HG02870 (cell line): ENCODE results near the gene SDHAF3.
"Not testable (repeated sequence)": the region's sequence is repeated elsewhere in the genome, so short reads cannot be mapped to it uniquely, and the experiment has no call there.

ENCODE experiments used
- ATAC-seq: cut with Tn5 transposase; IDR thresholded peaks from one replicate; pipeline ENCODE4 v1.9.1; 2021; ENCODE audit warnings: mild to moderate bottlenecking, moderate library complexity; ENCODE audit not compliant: unreplicated experiment

The SDHAF3 gene

DNA sequence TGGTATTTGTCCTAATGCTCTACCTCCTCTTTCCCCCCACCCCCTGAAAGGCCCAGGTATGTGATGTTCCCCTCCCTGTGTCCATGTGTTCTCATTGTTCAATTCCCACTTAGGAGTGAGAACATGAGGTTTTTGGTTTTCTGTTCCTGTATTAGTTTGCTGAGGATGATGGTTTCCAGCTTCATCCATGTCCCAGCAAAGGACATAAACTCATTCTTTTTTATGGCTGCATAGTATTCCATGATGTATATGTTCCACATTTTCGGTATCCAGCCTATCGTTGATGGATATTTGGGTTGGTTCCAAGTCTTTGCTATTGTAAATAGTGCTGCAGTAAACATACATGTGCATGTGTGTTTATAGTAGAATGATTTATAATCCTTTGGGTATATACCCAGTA, 5.6 kb downstream of the SDHAF3 start:
- not testable (repeated sequence) for ATAC-seq

DNA sequence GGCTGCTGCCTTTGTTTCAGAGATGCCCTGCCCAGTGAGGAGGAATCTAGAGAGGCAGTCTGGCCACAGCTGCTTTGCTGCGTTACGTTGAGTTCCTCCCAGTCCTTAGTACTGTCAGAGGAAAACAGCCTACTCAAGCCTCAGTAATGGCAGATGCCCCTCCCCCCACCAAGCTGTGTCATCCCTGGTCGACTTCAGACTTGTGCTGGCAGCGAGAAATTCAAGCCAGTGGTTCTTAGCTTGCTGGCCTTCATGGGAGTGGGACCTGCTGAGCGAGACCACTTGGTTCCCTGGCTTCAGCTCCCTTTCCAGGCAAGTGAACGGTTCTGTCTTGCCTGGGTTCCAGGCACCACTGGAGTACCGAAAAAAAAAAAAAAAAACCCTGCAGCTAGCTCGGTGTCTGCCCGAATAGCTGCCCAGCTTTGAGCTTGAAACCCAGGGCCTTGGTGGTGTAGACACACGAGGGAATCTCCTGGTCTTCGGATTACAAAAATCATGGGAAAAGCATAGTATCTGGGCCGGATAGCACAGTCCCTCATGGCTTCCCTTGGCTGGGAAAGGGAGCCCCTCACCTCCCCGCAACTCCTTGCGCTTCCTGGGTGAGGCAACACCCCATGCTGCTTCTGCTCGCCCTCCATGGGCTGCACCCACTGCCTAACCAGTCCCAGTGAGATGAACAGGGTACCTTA, 9.1 kb downstream of the SDHAF3 start:
- no peak for ATAC-seq

DNA sequence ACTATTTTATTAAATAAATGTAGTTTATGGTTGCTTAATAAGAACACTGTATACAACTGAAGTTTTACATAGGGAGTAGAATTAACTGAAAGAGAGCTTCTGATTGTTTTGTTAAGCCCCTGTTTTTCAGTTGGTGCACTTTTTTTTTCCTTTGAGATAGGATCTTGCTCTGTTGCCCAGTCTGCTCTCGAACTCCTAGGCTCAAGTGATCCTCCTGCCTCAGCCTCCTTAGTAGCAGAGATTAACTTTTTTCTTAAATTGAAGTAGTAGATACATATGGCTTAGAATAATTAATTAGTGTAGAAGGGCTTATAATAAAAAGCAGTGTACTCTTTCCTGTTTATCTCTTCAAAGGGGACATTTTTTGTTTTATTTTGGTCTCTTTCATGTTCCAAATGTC, 11.2 kb downstream of the SDHAF3 start:
- no peak for ATAC-seq

DNA sequence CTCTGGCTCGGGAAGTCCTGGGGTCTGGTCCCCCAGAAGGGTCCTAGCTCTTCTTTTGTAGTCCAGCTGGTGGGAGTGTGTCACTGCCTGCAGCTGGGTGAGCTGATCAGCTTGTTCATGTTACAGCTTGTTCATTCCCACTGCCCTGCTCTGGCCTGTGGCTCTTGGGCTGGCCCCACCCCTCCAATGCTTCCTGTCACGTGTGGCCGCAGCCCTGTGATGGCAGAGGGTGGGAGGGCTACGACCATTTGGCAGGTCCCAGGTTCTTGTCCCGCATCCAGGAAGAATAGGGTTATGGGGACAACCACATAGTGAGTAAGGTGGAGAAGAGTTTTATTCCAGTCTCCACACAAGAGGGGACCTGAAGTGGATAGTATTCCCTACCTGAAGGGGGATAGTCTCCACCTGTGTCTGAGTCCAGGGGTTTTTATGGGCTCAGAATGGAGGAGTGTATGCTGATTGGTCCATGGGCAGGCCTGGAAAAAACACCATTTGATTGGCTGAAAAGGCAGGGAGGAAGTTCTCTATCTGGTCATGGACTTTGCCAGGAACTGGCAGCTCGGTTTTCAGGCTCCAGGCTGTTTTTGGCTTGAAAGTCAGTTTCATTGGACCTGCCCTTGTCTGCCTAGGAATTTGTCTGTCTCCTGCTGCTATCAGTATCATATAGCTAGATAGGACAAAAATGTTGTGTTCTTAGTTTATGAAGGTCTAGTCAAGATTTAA, 13.1 kb downstream of the SDHAF3 start:
- no peak for ATAC-seq

DNA sequence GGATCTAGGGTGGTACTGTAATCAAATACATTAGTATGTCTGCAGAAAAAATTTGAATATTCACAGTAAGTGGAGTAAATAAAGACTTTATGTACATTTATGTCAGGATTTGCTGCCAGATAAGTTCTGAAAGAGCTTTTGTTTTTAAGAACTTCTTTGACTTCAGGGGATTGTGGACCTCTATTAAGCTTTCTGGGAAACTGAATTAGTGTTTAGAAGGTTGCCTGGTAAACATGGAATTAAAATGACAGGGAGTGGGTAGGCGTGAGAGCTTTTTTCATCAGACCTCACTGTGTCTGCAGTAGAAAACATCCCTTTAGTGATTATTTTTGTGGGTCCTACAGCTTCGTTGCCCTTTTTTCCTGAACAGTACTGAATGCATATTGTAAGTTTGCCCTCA, 15.7 kb downstream of the SDHAF3 start:
- ATAC-seq, result no peak

DNA sequence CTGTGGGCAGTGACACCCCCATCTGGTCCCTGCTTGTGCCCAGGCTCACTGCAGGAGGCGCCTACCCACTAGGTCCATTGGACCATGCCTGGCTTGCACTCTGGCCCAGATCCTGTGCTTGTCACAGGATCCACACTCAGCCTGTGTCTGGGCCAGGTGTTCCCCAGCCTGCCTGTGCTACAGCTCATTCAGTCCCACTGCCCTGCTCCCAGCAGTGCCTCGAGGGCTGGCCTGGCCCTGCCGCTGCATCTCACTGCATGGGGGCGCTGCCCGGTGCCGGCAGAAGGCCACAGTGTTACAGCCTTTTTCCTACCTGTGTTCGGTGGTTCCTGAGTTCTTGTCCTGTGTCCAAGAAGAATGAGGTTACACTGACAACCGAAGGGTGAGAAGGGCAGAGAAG, 21.3 kb downstream of the SDHAF3 start:
- no peak for ATAC-seq

DNA sequence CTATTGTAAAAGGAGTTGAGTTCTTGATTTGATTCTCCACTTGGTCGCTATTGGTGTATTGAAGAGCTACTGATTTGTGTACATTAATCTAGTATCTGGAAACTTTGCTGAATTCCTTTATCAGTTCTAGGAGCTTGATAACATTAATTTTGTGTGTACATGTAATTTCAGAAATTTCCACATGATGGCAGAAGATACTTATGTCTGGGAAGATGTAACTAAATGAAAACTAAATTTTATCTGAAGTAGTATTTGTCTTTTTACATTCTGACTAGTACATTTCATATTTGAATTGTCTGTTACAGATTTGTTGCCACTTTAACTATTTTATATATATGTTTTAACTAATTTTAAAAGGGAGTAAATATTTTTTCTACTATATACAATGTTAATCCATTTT, 27.6 kb downstream of the SDHAF3 start:
- no peak for ATAC-seq

DNA sequence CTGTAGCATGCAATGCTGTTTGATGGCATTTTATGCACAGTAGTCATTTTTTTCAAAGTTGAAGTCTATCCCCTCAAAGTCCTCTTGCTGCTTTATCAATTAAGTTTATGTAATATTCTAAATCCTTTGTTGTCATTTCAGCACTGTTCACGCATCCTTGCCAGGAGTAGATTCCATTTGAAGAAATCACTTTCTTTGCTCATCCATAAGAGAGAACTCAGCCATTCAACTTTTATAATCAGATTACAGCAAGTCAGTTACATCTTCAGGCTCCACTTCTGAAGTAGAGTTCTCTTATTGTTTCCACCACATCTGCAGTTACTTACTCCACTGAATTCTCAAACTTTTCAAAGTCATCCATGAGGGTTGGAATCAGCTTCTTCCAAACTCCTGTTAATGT, 32.3 kb downstream of the SDHAF3 start:
- ATAC-seq, result no peak

DNA sequence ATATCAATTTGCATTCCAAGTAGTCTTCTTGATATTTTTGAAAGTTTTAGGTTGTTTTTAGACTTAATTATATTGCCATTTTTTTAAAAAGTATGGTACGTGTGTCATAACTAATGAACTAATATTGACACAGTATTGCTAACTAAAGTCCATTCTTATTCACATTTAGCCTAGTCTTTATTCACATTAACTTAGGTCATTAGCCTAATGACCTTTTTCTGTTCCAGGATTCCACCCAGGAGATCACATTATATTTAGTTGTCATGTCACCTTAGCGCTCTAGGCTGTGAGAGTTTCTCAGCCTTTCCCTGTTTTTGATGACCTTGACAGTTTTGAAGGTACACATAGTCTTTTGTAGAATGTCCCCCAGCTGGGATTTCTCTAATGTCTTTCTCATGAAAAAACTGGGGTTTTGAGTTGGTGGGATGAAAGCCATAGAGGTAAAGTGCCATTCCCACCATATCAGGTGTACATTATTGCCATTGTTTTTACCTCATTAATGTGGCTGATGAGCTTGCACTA, 38.5 kb downstream of the SDHAF3 start:
- ATAC-seq, result no peak

DNA sequence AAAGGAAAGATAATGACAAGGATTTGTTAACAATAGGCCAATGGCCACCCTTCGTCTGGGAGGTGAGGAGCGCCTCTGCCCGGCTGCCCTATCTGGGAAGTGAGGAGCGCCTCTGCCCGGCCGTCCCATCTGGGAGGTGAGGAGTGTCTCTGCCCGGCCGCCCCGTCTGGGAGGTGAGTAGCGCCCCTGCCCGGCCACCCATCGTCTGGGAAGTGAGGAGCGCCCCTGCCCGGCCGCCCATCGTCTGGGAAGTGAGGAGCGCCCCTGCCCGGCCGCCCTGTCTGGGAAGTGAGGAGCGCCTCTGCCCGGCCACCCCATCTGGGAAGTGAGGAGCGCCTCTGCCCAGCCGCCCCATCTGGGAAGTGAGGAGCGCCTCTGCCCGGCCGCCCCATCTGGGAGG, 42.5 kb downstream of the SDHAF3 start:
- ATAC-seq, result not testable (repeated sequence)

DNA sequence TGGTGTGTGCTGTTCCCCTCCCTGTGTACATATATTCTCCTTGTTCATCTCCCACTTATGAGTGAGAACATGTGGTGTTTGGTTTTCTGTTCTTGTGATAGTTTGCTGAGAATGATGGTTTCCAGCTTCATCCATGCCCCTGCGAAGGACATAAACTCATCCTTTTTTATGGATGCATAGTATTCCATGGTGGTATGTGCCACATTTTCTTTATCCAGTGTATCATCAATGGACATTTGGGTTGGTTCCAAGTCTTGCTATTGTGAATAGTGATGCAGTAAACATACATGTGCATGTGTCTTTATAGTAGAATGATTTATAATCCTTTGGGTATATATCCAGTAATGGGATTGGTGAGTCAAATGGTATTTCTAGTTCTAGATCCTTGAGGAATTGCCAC, 44.1 kb downstream of the SDHAF3 start:
- not testable (repeated sequence) for ATAC-seq

DNA sequence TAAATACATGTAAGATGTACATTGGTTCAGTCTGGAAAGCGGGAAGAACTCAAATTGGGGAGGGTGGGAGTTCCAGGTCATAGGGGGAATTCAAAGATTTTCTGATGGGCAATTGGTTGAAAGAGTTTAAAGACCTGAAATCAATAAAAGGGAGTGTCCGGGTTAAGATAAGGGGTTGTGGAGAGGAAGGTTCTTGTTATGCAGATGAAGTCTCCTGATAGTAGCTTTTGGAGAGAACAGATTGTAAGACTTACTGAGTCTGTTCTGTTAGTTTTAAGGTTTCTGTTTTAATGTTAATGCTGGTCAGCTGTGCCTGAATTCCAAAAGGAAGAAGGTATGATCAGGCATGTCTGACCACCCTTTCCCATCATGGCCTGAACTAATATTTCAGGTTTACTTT, 48.8 kb downstream of the SDHAF3 start:
- no peak for ATAC-seq

DNA sequence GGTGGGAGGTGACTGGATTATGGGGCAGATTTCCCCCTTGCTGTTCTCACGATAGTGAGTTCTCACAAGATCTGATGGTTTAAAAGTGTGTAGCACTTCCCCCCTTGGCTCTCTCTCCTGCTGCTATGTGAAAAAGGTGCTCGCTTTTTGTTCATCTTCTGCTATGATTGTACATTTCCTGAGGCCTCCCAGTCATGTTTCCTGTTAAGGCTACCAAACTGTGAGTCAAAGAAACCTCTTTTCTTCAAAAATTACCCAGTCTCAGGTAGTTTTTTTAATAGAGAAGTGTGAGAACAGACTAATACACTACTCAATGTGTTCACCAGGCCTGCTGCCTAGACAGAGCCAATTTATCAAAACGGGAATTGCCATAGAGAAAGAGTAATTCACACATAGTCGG, 49.7 kb downstream of the SDHAF3 start:
- no peak for ATAC-seq

DNA sequence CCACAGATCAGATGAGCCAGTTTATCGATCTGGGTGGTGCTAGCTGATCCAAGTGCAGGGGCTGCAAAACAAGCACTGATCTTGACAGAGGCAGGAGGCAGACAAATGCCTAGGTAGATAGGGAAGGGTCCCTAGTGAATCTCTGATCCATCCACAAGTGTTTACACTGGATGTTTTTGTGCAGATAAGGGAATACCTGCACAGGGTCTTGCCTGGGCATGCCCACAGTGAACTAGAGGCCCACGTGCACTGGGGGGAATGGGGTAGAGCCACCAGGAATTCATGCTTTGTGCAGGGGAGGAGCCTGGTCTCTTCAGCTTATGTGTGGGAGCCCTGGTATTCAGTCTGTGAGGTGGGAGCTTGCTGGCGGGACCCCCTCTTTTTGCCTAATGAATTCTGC, 50.3 kb downstream of the SDHAF3 start:
- ATAC-seq, result no peak

DNA sequence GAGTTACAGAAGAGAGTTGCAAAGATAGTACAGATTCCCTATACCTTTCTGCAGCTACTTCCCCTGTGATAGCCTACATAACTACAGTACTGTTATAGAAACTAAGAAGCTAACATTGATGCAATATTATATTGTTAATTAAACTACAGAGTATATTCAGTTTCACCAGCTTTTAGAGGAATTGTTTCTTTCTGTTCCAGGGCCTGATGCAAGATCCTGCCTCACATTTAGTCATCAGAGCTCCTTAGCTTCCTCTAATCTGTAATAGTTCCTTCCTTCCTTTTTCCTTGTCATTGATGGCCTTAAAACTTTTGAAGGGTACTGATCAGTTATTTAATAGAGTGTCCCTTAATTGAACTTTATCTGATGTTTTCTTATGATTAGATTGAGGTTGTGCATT, 56.8 kb downstream of the SDHAF3 start:
- no peak for ATAC-seq

DNA sequence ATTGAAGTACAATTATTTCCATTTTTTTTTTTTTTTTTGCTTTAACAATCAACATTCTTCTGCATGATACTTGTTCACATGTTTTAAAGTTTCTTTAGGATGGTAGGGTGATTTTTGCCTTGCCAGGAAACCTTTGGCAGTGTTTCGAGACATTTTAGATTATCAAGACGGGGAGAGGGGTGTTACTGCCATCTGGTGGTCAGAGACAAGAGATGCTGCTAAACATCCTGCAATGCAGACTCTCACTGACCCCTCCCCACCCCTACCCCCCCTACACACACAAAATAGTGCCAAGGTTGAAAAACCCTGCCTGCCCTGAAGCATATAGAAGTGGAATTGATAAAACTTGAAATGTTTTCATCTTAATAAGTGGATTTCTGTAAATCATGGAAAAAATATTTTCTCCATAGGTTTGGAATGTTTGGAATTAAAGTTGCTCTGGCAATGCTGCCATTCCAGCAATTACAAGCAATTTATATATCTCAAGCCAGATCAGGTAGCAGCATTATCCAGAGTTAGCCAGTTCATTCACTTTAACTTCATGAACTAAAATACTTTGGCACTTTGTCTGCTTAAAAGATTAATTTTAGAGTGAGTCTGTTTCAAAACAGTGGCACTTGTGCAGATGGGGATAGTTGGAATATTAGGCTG, 62.1 kb downstream of the SDHAF3 start:
- ATAC-seq, result peak; percentile 63

DNA sequence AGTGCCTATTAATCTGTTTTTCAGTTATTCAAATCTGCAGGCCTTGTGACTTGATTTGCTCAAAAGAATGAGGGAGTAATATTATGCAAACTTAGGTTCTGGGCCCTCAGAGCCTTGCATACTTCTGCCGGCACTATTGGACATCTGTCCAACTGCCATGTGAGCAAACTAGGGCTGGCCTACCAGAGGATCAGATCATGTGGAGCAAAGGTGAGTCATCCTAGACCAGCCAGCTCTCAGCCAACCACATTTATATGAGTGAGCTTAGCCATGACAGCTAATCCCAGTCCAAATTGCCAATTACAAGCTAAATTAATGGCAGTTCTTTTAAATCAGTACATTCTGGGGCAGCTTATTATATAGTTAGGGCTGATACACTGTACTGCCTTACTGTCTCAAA, 69.6 kb downstream of the SDHAF3 start:
- no peak for ATAC-seq

DNA sequence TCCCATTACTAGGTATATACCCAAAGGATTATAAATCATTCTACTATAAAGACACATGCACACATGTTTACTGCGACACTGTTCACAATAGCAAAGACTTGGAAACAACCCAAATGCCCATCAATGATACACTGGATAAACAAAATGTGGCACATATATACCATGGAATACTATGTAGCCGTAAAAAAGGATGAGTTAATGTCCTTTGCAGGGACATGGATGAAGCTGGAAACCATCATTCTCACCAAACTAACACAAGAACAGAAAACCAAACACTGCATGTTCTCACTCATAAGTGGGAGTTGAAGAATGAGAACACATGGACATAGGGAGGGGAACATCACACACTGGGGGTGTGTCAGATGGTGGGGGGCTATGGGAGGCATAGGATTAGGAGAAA, 78.7 kb downstream of the SDHAF3 start:
- ATAC-seq, result not testable (repeated sequence)

DNA sequence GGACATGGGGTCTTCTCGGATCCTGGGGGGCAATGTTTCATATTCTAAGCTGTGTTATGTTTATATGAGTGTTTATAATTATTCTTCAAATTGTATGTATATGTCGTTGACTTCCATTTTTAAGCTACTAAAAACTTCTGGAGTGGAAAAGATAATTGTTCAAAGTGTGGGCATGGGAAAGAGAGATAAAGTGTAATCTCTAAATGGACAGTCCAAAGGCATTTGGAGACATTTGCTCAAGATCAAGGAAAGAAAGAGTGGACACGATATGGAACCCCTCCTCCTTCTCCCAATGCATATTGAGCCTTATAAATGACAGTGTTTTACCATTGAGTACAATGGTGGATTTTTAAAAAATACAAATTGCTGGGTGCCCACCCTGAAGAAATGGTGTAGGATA, 81.1 kb downstream of the SDHAF3 start:
- ATAC-seq, result no peak

DNA sequence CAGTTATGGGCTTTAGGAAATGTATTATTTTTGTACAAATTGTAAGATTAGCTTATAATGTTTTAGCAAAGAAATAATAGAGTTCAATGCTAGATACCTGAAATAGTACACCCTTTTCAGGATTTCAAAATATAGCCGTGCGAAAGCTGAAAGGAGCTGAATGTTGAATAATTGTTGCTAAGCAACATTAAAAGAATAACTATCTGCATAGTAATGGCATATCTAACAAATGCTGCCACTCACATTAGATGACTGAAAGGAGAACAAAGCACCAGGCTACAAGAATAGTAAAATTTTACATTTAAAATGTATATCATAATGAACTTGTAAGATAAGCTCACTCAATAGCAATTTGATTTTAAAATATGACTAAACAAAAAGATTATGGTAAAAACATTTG, 82.5 kb downstream of the SDHAF3 start:
- ATAC-seq, result no peak

DNA sequence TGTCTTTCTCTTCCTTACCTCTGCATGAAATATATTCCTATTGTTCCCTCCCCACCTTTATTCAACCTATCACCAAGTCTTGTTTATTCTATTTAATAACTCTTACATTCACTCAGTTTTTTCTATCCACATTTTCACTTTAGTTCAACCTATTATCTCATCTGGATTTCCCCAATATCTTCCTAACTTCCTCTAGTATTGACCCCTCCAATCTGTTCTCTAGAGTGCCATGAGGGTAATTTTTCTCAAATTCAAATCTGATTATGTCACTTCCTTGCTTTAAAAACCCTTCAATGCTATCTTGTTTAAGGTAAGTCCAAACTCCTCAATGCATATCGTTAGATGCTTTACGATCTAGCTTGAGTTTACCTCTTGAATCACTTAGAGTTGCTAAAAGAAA, 86.5 kb downstream of the SDHAF3 start:
- ATAC-seq, result no peak

DNA sequence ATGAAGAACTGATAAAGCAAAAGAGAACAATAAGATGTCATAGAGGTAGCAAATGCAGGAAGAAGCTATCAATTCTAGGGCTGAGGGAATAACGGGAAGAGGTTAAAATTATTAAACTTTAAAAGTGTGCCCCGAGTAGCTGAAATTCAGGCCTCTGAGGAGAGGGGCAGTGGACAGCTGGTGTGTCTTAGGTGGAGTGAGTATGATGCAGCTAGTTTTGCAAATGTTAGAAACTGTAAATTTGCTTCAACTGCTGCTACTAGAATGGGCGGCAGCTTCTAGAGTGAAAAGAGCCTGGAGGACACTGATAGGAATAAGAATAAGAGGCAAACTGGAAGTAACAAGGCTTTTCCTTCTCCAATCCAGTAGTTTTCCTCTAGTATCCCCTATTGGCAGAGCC, 87.3 kb downstream of the SDHAF3 start:
- ATAC-seq, result no peak
